Mesendoderm (in vitro differentiated cells): ENCODE results near the gene ERICH6.

Source experiments
- DNase-seq: peaks from one replicate; pipeline ENCODE4 v3.0.0; 2013
- H2AK5ac ChIP-seq: 2 replicates; pipeline ENCODE4 v1.6.1; 2013; ENCODE audit warnings: low read length, inconsistent platforms
- H2BK120ac ChIP-seq: 2 replicates; pipeline ENCODE4 v1.6.1; 2013; ENCODE audit warnings: low read depth, mild to moderate bottlenecking, low read length, moderate library complexity, mixed read lengths
- H2BK15ac ChIP-seq: replicated peaks from 2 replicates; pipeline ENCODE4 v1.6.1; 2013; ENCODE audit warnings: low read depth, mild to moderate bottlenecking, moderate library complexity
- H2BK5ac ChIP-seq: 2 replicates; pipeline ENCODE4 v1.6.1; 2013; ENCODE audit warnings: low read length, inconsistent platforms
- H3K18ac ChIP-seq: 2 replicates; pipeline ENCODE4 v1.6.1; 2013; ENCODE audit warnings: mild to moderate bottlenecking, low read length, mixed read lengths
- H3K23ac ChIP-seq: one replicate; pipeline ENCODE4 v1.6.1; 2013; ENCODE audit warnings: low read length
- H3K27ac ChIP-seq: 2 replicates; pipeline ENCODE4 v1.5.1; 2013; ENCODE audit warnings: low read depth, mild to moderate bottlenecking, inconsistent platforms, low read length, moderate library complexity
- H3K27me3 ChIP-seq: 2 replicates; pipeline ENCODE4 v1.6.1; 2013; ENCODE audit warnings: low read length, control low read depth, mild to moderate bottlenecking, inconsistent platforms; ENCODE audit not compliant: insufficient read depth, poor library complexity
- H3K36me3 ChIP-seq: 2 replicates; pipeline ENCODE4 v1.6.1; 2013; ENCODE audit warnings: low read length, inconsistent platforms; ENCODE audit not compliant: control insufficient read depth, insufficient read depth
- H3K4ac ChIP-seq: one replicate; pipeline ENCODE4 v1.6.1; 2013; ENCODE audit warnings: low read depth, mild to moderate bottlenecking, low read length, moderate library complexity
- H3K4me1 ChIP-seq: 2 replicates; pipeline ENCODE4 v1.6.1; 2013; ENCODE audit warnings: low read depth, low read length, inconsistent platforms; ENCODE audit not compliant: control insufficient read depth
- H3K4me2 ChIP-seq: 2 replicates; pipeline ENCODE4 v1.6.1; 2013; ENCODE audit warnings: low read length
- H3K4me3 ChIP-seq: 2 replicates; pipeline ENCODE4 v1.5.1; 2013; ENCODE audit warnings: mild to moderate bottlenecking, low read length
- H3K56ac ChIP-seq: one replicate; pipeline ENCODE4 v1.6.1; 2013; ENCODE audit warnings: low read length
- H3K79me1 ChIP-seq: 2 replicates; pipeline ENCODE4 v1.6.1; 2013; ENCODE audit warnings: low read length, inconsistent platforms
- H3K79me2 ChIP-seq: 2 replicates; pipeline ENCODE4 v1.6.1; 2013; ENCODE audit warnings: mild to moderate bottlenecking, low read length; ENCODE audit not compliant: control insufficient read depth, insufficient read depth
- H3K9ac ChIP-seq: 2 replicates; pipeline ENCODE4 v1.6.1; 2013; ENCODE audit warnings: low read length, inconsistent platforms
- H4K5ac ChIP-seq: one replicate; pipeline ENCODE4 v1.6.1; 2013; ENCODE audit warnings: low read length
- H4K8ac ChIP-seq: one replicate; pipeline ENCODE4 v1.6.1; 2013; ENCODE audit warnings: low read depth, mild to moderate bottlenecking, control low read depth, low read length, moderate library complexity
- WGBS: extraction: QIAGEN DNeasy Blood & Tissue Kit; methylation state at CpG from one replicate; pipeline ENCODE4 v1.1.7; 2013; ENCODE audit warnings: low lambda C conversion rate, missing lambda C conversion rate; ENCODE audit not compliant: insufficient coverage; ENCODE audit errors: extremely low coverage; 5-methylcytosine and 5-hydroxymethylcytosine counted together

ERICH6 gene

DNA sequence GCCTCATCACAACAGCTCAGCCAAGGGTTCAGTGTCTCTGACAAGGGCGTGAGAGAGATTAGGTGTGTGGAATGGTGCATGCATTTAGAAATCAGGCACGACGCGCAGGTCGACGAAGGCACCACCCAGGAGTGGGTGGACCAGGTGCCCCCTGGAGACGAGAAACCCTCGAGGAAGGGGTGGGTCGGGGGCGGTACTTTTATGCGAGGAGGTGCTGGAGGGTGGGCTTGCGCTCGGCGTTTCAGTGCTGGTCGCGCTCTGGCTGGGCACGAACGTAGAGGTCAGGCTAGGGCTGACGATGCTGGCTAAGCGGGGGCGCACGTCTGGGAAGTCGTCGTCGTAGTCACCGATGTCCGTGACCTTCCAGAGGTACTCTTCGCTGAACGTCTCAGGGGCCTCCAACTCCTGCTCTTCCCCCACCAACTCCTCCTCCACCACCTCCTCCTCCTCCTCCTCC, 393 bp downstream of the ERICH6 start:
- Histone ChIP-seq H2BK5ac (no peak overlapping the region), H3K27me3 (no peaks in the 10 kb centered on the region), H3K56ac (peak overlapping the region; percentile 85), H4K5ac (no peak overlapping the region), H3K4me2 (peak overlapping the region; percentile 61), H3K27ac (no peak overlapping the region), H3K79me2 (no peaks in the 10 kb centered on the region), H3K79me1 (no peaks in the 10 kb centered on the region), H2BK15ac (no peak overlapping the region), H3K4me1 (peaks cover 3% of the 10 kb centered on the region), H3K4me3 (peak overlapping the region; percentile 13), H2BK120ac (no peak overlapping the region), H4K8ac (no peak overlapping the region), H3K18ac (no peak overlapping the region), H3K23ac (no peak overlapping the region), H3K4ac (no peak overlapping the region), H3K9ac (peak overlapping the region; percentile 62), H2AK5ac (no peak overlapping the region), H3K36me3 (no peaks in the 10 kb centered on the region)
- DNase-seq: no peak
- WGBS: no CpG with 5 or more reads among the region's 29 CpGs

DNA sequence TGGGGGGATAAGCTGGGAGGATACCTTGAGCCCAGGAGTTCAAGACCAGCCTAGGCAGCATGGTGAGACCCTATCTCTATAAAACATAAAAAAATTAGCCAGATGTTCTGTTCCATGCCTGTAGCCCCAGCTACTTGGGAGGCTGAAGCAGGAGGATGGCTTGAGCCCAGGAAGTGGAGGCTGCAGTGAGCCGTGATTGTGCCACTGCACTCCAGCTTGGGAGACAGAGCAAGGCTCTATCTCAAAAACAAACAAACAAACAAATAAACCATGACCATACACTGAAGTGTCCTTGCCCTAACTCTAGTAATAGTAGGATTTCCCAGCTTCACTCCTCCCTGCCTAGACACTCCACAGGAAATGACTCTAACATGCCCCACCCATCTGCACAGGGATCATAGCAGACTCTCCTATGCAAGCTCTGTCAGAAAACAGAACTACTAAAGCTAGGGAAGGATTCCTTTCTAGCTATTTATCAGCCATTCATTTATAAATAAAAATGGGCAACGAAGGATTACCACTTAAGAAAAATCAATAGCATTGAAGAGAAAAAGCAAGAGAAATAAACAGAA, 4.6 kb downstream of the ERICH6 start:
- H3K27me3 ChIP-seq: no peaks in the 10 kb centered on the region

DNA sequence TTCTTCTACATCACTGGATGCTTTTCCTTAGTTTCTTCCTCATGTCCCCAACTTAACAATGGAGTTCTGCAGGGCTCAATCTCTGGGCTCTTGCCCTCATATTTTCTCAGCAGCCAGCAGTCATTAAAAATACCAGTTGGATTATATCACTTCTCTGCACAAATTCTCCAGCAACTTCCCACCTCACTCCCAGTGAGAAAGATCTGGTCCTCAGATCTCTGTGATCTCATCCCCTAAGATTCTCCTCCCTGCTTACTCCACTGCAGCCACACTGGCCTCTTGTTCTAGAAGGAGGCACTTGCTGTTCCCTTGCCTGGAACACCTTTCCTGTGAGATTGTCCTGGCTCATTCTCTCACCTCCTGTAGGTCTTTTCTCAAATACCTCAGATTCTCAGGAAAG, 6.1 kb downstream of the ERICH6 start:
- Histone ChIP-seq H3K18ac (no peak overlapping the region), H2BK15ac (no peak overlapping the region), H3K4me3 (no peak overlapping the region), H3K4me1 (no peaks in the 10 kb centered on the region), H3K79me1 (no peaks in the 10 kb centered on the region), H3K27ac (no peak overlapping the region), H3K9ac (no peak overlapping the region), H4K5ac (no peak overlapping the region), H3K4ac (no peak overlapping the region), H2BK120ac (no peak overlapping the region), H3K79me2 (no peaks in the 10 kb centered on the region), H3K27me3 (no peaks in the 10 kb centered on the region), H3K4me2 (no peak overlapping the region), H3K36me3 (no peaks in the 10 kb centered on the region), H2BK5ac (no peak overlapping the region), H3K56ac (no peak overlapping the region), H2AK5ac (no peak overlapping the region), H4K8ac (no peak overlapping the region), H3K23ac (no peak overlapping the region)
- DNase-seq: peak; percentile 32

More for the DNA sequence above, 4.6 kb downstream of the ERICH6 start:
- no peak overlapping the region for H3K4me3 ChIP-seq
- no peak overlapping the region for H3K18ac ChIP-seq
- no peak overlapping the region for H2BK5ac ChIP-seq
- no peaks in the 10 kb centered on the region for H3K4me1 ChIP-seq
- H3K56ac ChIP-seq: no peak overlapping the region
- no peak overlapping the region for H4K8ac ChIP-seq
- H3K79me2 ChIP-seq: no peaks in the 10 kb centered on the region
- no peak overlapping the region for H3K4ac ChIP-seq
- no peaks in the 10 kb centered on the region for H3K79me1 ChIP-seq
- no peak overlapping the region for H3K9ac ChIP-seq
- H2BK15ac ChIP-seq: no peak overlapping the region
- H3K23ac ChIP-seq: no peak overlapping the region
- H3K27ac ChIP-seq: no peak overlapping the region
- no peak overlapping the region for H2BK120ac ChIP-seq
- no CpG with 5 or more reads among the region's 2 CpGs for WGBS
- no peak overlapping the region for H3K4me2 ChIP-seq
- no peak overlapping the region for H2AK5ac ChIP-seq
- H4K5ac ChIP-seq: no peak overlapping the region
- DNase-seq: no peak
- H3K36me3 ChIP-seq: no peaks in the 10 kb centered on the region

DNA sequence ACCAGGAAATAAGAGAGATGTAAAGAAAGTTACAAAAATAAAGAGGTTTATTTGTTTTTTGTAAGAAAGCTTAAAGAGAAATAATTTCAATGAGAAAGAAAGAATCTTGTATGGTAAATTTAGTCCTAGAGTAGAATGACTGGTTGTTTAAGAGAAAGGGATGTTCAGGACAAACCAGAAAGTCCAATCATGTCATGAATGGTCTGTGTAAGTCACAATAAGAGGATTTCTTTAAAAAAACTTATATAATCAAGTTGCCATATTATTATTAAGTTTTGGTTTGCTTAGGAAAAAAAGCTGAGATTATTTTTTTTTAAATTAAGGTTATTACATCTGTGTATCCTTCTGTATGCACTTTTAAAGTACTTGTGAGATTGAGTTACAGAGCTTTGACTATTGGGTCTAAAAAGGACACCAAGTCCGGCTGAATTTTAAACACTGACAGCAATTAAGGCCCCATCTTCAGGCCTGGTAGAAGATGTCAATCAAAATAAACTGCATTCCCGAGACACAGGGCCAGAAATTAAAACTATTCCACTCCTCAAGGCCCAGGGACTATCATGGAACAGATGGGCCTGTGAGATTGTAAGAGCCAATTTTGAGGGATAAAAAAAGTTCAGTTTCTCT, 12.2 kb downstream of the ERICH6 start:
- Histone ChIP-seq H4K5ac (no peak overlapping the region), H3K9ac (no peak overlapping the region), H3K23ac (no peak overlapping the region), H3K27me3 (no peaks in the 10 kb centered on the region), H3K79me2 (no peaks in the 10 kb centered on the region), H3K4me3 (no peak overlapping the region), H3K36me3 (no peaks in the 10 kb centered on the region), H4K8ac (no peak overlapping the region), H3K4me1 (no peaks in the 10 kb centered on the region), H3K79me1 (no peaks in the 10 kb centered on the region), H3K18ac (no peak overlapping the region), H3K27ac (no peak overlapping the region), H3K4ac (no peak overlapping the region), H2BK5ac (no peak overlapping the region), H2BK120ac (no peak overlapping the region), H2AK5ac (no peak overlapping the region), H3K4me2 (no peak overlapping the region), H3K56ac (no peak overlapping the region), H2BK15ac (no peak overlapping the region)
- no CpG with 5 or more reads among the region's 2 CpGs for WGBS
- DNase-seq: peak; percentile 59

DNA sequence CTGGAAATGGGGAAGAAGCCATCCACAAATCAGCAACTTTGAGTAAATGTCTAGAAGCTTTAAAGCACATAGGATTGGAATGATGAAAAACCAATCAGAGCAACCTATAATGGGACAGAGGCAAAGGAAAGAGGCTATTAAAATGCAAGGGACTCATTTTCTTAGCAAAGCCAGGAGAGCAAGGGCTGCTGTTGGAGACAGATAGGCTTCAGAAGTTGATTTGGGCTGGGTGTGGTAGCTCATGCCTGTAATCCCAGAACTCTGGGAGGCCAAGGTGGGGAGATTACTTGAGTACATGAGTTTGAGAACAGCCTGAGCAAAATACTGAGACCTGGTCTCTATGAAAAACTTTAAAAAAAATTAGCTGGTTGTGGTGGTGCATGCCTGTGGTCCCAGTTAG, 16.1 kb downstream of the ERICH6 start:
- no peak overlapping the region for H2BK120ac ChIP-seq
- H3K27me3 ChIP-seq: no peaks in the 10 kb centered on the region
- no peak overlapping the region for H3K18ac ChIP-seq
- DNase-seq: no peak
- H2BK5ac ChIP-seq: no peak overlapping the region
- no peaks in the 10 kb centered on the region for H3K79me2 ChIP-seq
- no peak overlapping the region for H2AK5ac ChIP-seq
- no peak overlapping the region for H4K8ac ChIP-seq
- H3K56ac ChIP-seq: no peak overlapping the region
- no peak overlapping the region for H3K27ac ChIP-seq
- no peak overlapping the region for H4K5ac ChIP-seq
- H3K23ac ChIP-seq: no peak overlapping the region
- H3K4me2 ChIP-seq: no peak overlapping the region
- no peak overlapping the region for H3K9ac ChIP-seq
- H3K4me3 ChIP-seq: no peak overlapping the region
- H3K36me3 ChIP-seq: no peaks in the 10 kb centered on the region
- no peaks in the 10 kb centered on the region for H3K79me1 ChIP-seq
- no peak overlapping the region for H3K4ac ChIP-seq
- H2BK15ac ChIP-seq: no peak overlapping the region
- no peaks in the 10 kb centered on the region for H3K4me1 ChIP-seq

DNA sequence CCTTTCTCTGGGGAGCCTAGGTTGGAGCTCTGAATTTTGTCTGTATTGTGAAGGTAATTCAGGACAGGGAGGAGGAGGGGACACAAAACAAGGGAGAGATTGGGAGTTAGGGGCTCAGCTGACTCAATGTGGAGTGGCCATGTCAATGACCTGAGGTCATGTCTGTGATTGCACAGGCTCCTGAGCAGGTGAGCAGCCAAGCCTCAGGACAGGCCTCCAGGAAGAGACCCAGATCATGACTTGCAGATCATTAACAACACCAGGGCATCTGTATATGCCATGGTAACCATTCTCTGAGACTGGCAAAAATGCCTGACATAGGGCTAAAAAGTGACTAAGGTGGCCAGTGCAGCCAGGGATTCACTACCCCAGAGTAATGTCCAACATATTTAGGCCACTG, 20.9 kb downstream of the ERICH6 start:
- H3K27ac ChIP-seq: no peak overlapping the region
- no peak overlapping the region for H2BK5ac ChIP-seq
- H3K23ac ChIP-seq: no peak overlapping the region
- H3K4ac ChIP-seq: no peak overlapping the region
- H3K4me3 ChIP-seq: no peak overlapping the region
- H3K79me1 ChIP-seq: no peaks in the 10 kb centered on the region
- H3K27me3 ChIP-seq: no peaks in the 10 kb centered on the region
- H3K36me3 ChIP-seq: no peaks in the 10 kb centered on the region
- no peak overlapping the region for H3K56ac ChIP-seq
- H3K9ac ChIP-seq: no peak overlapping the region
- H3K79me2 ChIP-seq: no peaks in the 10 kb centered on the region
- DNase-seq: no peak
- H4K8ac ChIP-seq: no peak overlapping the region
- no peak overlapping the region for H4K5ac ChIP-seq
- H3K4me2 ChIP-seq: no peak overlapping the region
- H2BK120ac ChIP-seq: no peak overlapping the region
- H3K4me1 ChIP-seq: no peaks in the 10 kb centered on the region
- no peak overlapping the region for H3K18ac ChIP-seq
- no peak overlapping the region for H2AK5ac ChIP-seq
- no peak overlapping the region for H2BK15ac ChIP-seq
